Measurements from ENCODE around the gene CA5B. TPM values are rescaled to one million over a fixed set of nuclear protein-coding genes. Genes with fewer than 3 reads are reported as not detected.
"Not testable (repeated sequence)": the region's sequence is repeated elsewhere in the genome, so short reads cannot be mapped to it uniquely, and the experiment has no call there.

CA5B gene
- total RNA-seq, 1 donor from 2014 or later, result 7.2 TPM

DNA sequence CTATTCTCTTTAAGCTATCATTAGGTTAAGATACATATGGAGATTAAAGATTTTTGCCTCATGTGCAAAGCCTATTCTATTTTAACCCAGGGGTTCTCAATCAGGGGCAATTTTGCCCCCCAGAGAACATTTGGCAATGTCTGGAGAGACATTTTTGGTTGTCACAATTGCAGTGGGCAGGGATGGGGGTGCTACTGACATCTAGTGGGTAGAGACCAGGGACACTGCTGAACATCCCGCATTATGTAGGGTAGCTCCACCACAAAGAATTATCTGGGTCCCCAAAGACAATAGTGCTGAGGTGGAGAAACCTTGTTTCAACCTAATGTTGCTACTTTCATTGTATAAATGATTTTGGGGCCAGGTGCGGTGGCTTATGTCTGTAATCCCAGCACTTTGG lies 13.2 kb upstream of the CA5B start:
- H3K9me3 Mint-ChIP-seq (ENCODE audit: unreplicated experiment), result no peaks in the 10 kb centered on the region
- no peak overlapping the region for H3K27ac Mint-ChIP-seq (ENCODE audit: unreplicated experiment)
- no peak overlapping the region for H3K4me3 Mint-ChIP-seq (ENCODE audit: unreplicated experiment)
- H3K4me1 Mint-ChIP-seq (ENCODE audit: unreplicated experiment), result no peaks in the 10 kb centered on the region
- TF ChIP-seq CTCF (IDR thresholded peaks at IDR 0.05; ENCODE audit: unreplicated experiment), result no peak
- peaks cover 4% of the 10 kb centered on the region for H3K27me3 Mint-ChIP-seq (ENCODE audit: unreplicated experiment)
- no peaks in the 10 kb centered on the region for H3K36me3 Mint-ChIP-seq (ENCODE audit: low read depth, unreplicated experiment)
- no peak for DNase-seq (ENCODE audit: low spot score)

DNA sequence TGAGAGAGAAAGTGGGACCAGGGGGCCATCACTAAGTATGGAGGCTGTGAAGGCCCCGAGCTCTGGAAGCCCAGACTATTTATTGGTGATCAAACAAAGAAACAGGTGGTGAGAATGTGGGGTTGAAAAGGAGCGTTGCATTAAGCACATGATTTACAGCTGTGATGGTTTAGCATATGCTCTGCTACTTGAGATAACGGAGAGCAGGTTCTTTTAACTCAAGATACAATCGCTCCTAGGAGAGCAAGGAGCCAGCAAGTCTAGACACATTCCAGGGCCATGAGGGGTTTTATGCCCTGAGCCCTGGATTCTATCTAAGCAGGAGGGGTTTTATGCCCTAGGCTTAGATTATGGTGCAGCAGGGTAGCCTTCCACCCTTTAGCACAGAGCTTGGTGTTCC lies 6.7 kb upstream of the CA5B start:
- H3K4me3 Mint-ChIP-seq (ENCODE audit: unreplicated experiment); H3K9me3 Mint-ChIP-seq (ENCODE audit: unreplicated experiment); H3K27ac Mint-ChIP-seq (ENCODE audit: unreplicated experiment); H3K36me3 Mint-ChIP-seq (ENCODE audit: low read depth, unreplicated experiment); H3K4me1 Mint-ChIP-seq (ENCODE audit: unreplicated experiment); H3K27me3 Mint-ChIP-seq (ENCODE audit: unreplicated experiment); DNase-seq (ENCODE audit: low spot score): not testable (repeated sequence)

- TF ChIP-seq CTCF (IDR thresholded peaks at IDR 0.05; ENCODE audit: unreplicated experiment), result no peak
- no peaks in the 10 kb centered on the region for H3K9me3 Mint-ChIP-seq (ENCODE audit: unreplicated experiment)
- H3K36me3 Mint-ChIP-seq (ENCODE audit: low read depth, unreplicated experiment), result no peaks in the 10 kb centered on the region
- H3K4me1 Mint-ChIP-seq (ENCODE audit: unreplicated experiment), result peaks cover 6% of the 10 kb centered on the region
- peak overlapping the region; percentile 86 for H3K4me3 Mint-ChIP-seq (ENCODE audit: unreplicated experiment)
- peak overlapping the region; percentile 41 for H3K27ac Mint-ChIP-seq (ENCODE audit: unreplicated experiment)
- H3K27me3 Mint-ChIP-seq (ENCODE audit: unreplicated experiment), result no peaks in the 10 kb centered on the region
- DNase-seq (ENCODE audit: low spot score), result no peak
These were observed 696 bp upstream of the CA5B start for GRCh38 chrX:15737190-15737958.

DNA sequence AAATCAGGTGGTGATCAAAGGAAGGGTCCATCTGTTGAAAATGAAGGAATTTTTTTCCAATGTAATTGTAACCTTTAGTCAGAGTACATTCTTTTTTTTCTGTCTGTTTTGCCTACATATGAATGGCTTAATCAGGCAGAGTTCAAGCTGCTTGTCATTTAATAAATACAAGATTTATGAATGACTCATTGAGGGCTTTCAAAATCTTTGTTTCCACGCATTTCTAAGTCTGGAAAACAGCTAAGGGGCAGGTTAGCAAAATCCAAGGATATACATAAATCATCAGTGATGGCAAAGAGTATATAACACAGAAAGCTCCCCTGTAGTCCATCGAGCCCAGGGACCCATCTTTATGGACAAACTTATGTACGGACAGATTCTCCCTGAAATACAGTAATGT lies 1.8 kb downstream of the CA5B start:
- H3K9me3 Mint-ChIP-seq (ENCODE audit: unreplicated experiment), result no peaks in the 10 kb centered on the region
- H3K4me3 Mint-ChIP-seq (ENCODE audit: unreplicated experiment), result no peak overlapping the region
- DNase-seq (ENCODE audit: low spot score), result no peak
- H3K4me1 Mint-ChIP-seq (ENCODE audit: unreplicated experiment), result peaks cover 6% of the 10 kb centered on the region
- peaks cover 6% of the 10 kb centered on the region for H3K27me3 Mint-ChIP-seq (ENCODE audit: unreplicated experiment)
- no peak overlapping the region for H3K27ac Mint-ChIP-seq (ENCODE audit: unreplicated experiment)
- peaks cover 4% of the 10 kb centered on the region for H3K36me3 Mint-ChIP-seq (ENCODE audit: low read depth, unreplicated experiment)
- no peak for TF ChIP-seq CTCF (IDR thresholded peaks at IDR 0.05; ENCODE audit: unreplicated experiment)

GRCh38 chrX:15744181-15744867 lies 6.3 kb downstream of the CA5B start:
- Mint-ChIP-seq H3K4me3 (ENCODE audit: unreplicated experiment) (no peak overlapping the region), H3K27ac (ENCODE audit: unreplicated experiment) (no peak overlapping the region), H3K9me3 (ENCODE audit: unreplicated experiment) (no peaks in the 10 kb centered on the region), H3K27me3 (ENCODE audit: unreplicated experiment) (peaks cover 8% of the 10 kb centered on the region), H3K36me3 (ENCODE audit: low read depth, unreplicated experiment) (peaks cover 4% of the 10 kb centered on the region), H3K4me1 (ENCODE audit: unreplicated experiment) (peaks cover 10% of the 10 kb centered on the region)
- DNase-seq (ENCODE audit: low spot score), result no peak
- TF ChIP-seq CTCF (IDR thresholded peaks at IDR 0.05; ENCODE audit: unreplicated experiment), result no peak
